ENCODE measurements around the gene FAM219A.

DNA sequence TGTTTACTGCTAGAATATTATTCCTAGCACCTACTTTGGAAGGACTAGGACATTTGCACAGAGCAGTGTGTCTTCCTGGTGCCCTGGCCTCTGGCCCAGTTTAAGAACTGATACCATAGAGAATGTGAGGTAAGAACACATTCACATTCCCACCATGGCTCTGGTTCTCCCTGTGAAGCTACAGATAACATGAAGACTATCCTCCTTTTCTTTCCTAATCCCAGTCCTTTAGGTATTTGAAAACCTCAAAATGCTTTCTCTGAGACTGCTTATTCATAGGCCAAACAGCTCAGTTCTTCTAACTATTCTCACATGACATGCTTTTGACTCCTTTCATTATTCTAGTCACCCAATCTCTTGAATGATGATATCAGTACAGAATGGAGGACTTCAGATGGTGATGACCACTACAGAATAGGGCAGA is 11.9 kb downstream of the FAM219A start:
- TF ChIP-seq, protein P1, sequence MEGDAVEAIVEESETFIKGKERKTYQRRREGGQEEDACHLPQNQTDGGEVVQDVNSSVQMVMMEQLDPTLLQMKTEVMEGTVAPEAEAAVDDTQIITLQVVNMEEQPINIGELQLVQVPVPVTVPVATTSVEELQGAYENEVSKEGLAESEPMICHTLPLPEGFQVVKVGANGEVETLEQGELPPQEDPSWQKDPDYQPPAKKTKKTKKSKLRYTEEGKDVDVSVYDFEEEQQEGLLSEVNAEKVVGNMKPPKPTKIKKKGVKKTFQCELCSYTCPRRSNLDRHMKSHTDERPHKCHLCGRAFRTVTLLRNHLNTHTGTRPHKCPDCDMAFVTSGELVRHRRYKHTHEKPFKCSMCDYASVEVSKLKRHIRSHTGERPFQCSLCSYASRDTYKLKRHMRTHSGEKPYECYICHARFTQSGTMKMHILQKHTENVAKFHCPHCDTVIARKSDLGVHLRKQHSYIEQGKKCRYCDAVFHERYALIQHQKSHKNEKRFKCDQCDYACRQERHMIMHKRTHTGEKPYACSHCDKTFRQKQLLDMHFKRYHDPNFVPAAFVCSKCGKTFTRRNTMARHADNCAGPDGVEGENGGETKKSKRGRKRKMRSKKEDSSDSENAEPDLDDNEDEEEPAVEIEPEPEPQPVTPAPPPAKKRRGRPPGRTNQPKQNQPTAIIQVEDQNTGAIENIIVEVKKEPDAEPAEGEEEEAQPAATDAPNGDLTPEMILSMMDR (IDR thresholded peaks at IDR 0.05) = no peak
- no peak for TF ChIP-seq POLR2A (IDR thresholded peaks at IDR 0.05)

Data from esophagus squamous epithelium (tissue), 4 donors.